Measurements from ENCODE around the gene TMEM117.

DNA sequence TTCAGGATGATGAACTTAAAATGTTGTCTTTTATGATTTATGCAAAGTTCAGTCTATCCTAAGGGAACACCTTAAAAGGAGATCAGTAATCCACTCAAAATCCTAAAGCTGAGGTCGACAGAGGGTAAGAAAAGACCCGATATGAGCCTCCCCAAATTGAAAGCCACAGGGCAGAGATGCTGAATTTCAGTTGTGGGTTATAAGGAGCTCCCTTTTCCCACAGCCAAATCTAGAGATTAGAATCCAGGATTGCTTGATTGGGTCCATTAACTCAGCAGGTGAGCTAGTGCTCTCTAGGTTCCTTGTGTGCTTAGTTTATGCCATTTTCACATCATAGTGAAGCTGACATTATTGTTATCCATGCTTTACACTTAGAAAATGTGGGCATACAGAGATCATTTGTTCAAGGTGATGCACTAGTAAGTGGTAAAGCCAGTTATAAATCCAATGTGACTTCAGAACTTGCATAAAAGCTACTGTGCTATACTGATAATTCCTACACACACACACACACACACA is 417.5 kb downstream of the TMEM117 start:
- TF ChIP-seq POLR2AphosphoS5 (IDR thresholded peaks at IDR 0.05) (no peak), CTCF (IDR thresholded peaks at IDR 0.05) (no peak), EP300 (IDR thresholded peaks at IDR 0.05) (no peak)
